Measurements from ENCODE around the gene TTC28.

DNA sequence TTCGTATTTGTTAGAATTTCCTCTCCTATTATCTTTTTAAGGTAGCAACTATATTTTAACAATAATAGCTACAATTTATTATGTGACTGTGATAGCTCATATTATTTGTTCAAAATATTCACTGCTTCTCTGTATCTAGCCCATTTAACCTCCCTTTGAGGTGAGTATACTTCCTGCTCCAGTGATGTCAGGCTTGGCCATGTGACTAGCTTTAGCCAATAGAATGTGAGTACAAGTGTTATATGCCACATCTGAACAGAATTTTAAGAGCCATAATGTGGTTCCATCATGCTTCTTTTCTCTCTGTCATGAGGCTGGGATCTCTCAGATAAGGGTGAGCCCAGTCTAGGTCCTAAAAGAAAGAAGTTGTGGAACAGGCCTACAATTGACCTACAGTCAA, 217.6 kb downstream of the TTC28 start:
- TF ChIP-seq, protein P1, sequence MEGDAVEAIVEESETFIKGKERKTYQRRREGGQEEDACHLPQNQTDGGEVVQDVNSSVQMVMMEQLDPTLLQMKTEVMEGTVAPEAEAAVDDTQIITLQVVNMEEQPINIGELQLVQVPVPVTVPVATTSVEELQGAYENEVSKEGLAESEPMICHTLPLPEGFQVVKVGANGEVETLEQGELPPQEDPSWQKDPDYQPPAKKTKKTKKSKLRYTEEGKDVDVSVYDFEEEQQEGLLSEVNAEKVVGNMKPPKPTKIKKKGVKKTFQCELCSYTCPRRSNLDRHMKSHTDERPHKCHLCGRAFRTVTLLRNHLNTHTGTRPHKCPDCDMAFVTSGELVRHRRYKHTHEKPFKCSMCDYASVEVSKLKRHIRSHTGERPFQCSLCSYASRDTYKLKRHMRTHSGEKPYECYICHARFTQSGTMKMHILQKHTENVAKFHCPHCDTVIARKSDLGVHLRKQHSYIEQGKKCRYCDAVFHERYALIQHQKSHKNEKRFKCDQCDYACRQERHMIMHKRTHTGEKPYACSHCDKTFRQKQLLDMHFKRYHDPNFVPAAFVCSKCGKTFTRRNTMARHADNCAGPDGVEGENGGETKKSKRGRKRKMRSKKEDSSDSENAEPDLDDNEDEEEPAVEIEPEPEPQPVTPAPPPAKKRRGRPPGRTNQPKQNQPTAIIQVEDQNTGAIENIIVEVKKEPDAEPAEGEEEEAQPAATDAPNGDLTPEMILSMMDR (tag by site-specific recombination; IDR thresholded peaks at IDR 0.05), result no peak
- TF ChIP-seq ZNF211 (tag by site-specific recombination; IDR thresholded peaks at IDR 0.05; ENCODE audit: low read depth) (no peak), ZNF514 (tag by site-specific recombination; IDR thresholded peaks at IDR 0.05) (no peak), KLF16 (tag by site-specific recombination; IDR thresholded peaks at IDR 0.05) (no peak), ZNF76 (tag by site-specific recombination; IDR thresholded peaks at IDR 0.05; ENCODE audit: borderline replicate concordance, low read depth) (no peak), SCRT1 (tag by site-specific recombination; IDR thresholded peaks at IDR 0.05; ENCODE audit: borderline replicate concordance) (no peak), SP2 (tag by site-specific recombination; IDR thresholded peaks at IDR 0.05) (no peak)
- TF ChIP-seq, protein P2, sequence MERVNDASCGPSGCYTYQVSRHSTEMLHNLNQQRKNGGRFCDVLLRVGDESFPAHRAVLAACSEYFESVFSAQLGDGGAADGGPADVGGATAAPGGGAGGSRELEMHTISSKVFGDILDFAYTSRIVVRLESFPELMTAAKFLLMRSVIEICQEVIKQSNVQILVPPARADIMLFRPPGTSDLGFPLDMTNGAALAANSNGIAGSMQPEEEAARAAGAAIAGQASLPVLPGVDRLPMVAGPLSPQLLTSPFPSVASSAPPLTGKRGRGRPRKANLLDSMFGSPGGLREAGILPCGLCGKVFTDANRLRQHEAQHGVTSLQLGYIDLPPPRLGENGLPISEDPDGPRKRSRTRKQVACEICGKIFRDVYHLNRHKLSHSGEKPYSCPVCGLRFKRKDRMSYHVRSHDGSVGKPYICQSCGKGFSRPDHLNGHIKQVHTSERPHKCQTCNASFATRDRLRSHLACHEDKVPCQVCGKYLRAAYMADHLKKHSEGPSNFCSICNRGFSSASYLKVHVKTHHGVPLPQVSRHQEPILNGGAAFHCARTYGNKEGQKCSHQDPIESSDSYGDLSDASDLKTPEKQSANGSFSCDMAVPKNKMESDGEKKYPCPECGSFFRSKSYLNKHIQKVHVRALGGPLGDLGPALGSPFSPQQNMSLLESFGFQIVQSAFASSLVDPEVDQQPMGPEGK (tag by site-specific recombination; IDR thresholded peaks at IDR 0.05), result no peak
- TF ChIP-seq, protein P3, sequence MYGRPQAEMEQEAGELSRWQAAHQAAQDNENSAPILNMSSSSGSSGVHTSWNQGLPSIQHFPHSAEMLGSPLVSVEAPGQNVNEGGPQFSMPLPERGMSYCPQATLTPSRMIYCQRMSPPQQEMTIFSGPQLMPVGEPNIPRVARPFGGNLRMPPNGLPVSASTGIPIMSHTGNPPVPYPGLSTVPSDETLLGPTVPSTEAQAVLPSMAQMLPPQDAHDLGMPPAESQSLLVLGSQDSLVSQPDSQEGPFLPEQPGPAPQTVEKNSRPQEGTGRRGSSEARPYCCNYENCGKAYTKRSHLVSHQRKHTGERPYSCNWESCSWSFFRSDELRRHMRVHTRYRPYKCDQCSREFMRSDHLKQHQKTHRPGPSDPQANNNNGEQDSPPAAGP (tag by site-specific recombination; IDR thresholded peaks at IDR 0.05), result no peak

Measured in HEK293 (cell line).